C4-2B (cell line): ENCODE results near the gene UBA52.
"Not testable (repeated sequence)": the region's sequence is repeated elsewhere in the genome, so short reads cannot be mapped to it uniquely, and the experiment has no call there.

ENCODE experiments used
- H3K27ac ChIP-seq: fragments of 450-650 bp; 2 replicates; pipeline ENCODE4 v1.5.1; 2017
- ZFX ChIP-seq: fragments of 450-650 bp; IDR thresholded peaks from 2 replicates; pipeline ENCODE4 v1.6.1; 2017
- TF ChIP-seq, protein P1 (sequence below): fragments of 450-650 bp; conservative IDR thresholded peaks from 2 replicates; pipeline ENCODE4 v1.5.1; 2017; ENCODE audit warnings: mild to moderate bottlenecking

The UBA52 gene

DNA sequence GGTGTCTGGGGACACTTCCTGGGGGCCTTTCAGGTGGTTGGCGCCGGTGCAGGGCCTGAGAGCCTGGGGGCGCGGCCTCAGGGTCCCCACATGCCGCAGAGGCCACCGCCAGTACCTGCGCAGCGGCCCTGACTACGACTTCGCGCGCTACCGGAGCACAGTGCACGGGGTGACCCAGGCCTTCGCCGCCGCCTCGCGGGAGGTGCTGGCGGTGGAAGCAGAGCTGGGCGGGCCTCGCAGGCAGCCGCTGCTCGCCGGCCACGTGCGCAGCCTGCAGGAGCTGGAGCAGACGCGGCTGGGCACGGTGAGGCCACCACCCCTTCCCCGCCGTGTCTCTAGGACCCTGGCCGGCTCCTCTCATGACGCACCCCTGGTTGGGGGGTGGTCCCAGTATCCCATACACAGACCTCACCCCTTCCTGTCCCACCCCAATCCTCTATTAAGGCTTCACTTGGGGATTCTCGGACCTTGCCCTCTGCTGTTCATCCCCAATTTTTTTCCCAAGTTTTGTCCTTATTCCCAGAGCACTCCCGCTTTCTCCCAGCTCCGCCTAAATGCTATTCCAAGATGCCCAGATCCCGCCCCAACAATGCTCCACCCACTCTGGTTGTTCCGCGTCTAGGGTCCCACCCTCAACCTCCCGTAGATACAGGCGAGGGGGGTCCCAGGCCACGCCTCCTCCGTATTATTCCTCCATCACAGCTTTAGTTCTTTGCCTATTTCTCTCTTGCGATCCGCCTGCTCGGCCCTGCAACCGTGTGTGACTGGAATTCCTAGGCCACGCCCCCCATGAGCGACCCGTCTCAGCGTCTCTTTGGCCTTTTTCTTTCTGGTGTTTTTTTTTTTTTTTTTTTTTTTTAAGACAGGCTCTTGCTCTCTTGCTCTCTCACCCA lies 18.0 kb downstream of the UBA52 start:
- H3K27ac ChIP-seq = peak overlapping the region; percentile 93
- TF ChIP-seq ZFX = peak; percentile 66; the same call in 1 of the 2 replicates
- TF ChIP-seq, protein P1, sequence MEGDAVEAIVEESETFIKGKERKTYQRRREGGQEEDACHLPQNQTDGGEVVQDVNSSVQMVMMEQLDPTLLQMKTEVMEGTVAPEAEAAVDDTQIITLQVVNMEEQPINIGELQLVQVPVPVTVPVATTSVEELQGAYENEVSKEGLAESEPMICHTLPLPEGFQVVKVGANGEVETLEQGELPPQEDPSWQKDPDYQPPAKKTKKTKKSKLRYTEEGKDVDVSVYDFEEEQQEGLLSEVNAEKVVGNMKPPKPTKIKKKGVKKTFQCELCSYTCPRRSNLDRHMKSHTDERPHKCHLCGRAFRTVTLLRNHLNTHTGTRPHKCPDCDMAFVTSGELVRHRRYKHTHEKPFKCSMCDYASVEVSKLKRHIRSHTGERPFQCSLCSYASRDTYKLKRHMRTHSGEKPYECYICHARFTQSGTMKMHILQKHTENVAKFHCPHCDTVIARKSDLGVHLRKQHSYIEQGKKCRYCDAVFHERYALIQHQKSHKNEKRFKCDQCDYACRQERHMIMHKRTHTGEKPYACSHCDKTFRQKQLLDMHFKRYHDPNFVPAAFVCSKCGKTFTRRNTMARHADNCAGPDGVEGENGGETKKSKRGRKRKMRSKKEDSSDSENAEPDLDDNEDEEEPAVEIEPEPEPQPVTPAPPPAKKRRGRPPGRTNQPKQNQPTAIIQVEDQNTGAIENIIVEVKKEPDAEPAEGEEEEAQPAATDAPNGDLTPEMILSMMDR = no peak

DNA sequence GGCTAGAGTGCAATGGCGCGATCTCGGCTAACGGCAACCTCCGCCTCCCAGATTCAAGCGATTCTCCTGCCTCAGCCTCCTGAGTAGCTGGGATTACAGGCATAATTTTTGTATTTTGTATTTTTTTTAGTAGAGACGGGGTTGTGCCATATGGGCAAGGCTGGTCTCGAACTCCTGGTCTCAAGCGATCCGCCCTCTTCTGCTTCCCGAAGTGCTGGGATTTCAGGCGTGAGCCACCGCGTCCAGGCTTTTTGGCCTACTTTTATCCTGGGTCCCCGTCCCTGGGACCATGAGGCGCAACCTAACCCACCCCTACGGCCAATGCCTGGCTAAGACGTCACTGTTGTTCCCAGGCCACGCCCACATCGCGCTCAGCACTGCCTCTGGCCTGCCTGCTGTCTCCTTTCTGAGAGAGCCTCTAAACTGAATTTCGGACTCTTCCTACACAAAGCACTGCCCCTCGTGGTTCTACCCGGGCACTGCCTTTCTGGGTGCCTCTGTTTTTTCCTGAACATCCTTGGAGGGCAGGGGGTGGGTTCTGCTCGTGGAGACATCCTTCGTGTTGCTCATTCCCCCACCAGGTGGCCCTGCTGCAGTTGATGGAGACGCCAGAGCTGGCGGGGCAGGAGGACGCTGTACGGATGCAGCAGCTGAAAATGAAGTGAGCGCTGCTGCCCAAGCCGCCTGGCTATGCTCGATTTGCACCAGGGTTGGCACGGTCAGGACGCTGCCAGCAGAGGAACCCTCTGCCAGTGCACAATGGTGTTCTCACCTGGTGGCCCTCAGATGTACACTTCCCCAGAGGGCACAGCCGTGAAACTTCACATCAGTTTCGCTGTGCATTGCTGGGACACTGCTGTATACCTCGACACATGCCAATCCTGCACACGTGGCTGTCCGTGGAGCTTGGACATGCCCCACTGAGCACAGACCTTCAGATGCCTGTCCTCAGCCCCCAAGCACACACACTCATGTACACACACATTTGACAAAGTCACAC lies 18.9 kb downstream of the UBA52 start:
- no peak for TF ChIP-seq ZFX
- TF ChIP-seq, protein P1 = peak; percentile 56
- peak overlapping the region; percentile 93 for H3K27ac ChIP-seq

DNA sequence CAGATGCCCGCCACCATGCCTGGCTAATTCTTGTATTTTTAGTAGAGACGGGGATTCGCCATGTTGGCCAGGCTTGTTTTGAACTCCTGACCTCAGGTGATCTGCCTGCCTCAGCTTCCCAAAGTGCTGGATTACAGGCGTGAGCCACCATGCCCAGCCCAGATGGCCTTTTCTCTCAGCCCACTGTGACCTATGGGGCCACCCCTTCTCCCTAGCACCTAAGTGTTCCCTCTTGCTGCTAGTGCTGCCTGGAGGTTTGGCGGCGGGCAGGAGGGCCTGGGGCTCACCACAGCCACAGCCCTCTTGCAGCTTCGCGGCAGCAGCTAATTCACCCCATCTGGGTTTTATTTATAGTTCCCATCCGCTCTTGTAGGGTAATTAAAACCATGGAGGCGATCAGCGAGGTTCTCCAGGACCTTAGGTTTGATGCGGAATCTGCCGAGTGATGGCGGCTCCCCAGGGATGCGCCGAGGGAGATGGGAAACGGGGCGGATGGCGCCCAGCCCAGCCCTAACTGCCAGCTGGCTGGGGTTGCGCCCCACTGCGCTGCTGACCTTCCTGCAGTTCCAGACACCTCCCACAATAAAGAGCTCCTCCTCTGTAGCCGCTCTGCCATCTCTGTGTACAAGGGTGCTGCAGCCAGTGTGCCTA lies 20.2 kb downstream of the UBA52 start:
- no peak overlapping the region for H3K27ac ChIP-seq
- no peak for TF ChIP-seq ZFX
- TF ChIP-seq, protein P1 = no peak

DNA sequence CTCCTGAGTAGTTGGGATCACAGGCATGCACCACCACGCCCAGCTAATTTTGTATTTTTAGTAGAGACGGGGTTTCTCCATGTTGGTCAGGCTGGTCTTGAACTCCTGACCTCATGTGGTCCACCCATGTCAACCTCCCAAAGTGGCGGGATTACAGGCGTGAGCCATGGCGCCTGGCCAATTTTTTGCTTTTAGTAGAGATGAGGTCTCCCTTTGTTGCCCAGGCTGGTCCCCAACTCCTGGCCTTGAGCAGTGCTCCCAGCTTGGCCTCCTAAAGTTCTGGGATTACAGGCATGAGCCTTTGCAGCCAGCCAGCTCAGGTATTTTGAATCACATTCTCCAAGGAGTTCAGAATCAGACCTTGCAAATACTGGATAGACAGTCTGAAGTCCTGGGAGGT lies 21.1 kb downstream of the UBA52 start:
- H3K27ac ChIP-seq = not testable (repeated sequence)

DNA sequence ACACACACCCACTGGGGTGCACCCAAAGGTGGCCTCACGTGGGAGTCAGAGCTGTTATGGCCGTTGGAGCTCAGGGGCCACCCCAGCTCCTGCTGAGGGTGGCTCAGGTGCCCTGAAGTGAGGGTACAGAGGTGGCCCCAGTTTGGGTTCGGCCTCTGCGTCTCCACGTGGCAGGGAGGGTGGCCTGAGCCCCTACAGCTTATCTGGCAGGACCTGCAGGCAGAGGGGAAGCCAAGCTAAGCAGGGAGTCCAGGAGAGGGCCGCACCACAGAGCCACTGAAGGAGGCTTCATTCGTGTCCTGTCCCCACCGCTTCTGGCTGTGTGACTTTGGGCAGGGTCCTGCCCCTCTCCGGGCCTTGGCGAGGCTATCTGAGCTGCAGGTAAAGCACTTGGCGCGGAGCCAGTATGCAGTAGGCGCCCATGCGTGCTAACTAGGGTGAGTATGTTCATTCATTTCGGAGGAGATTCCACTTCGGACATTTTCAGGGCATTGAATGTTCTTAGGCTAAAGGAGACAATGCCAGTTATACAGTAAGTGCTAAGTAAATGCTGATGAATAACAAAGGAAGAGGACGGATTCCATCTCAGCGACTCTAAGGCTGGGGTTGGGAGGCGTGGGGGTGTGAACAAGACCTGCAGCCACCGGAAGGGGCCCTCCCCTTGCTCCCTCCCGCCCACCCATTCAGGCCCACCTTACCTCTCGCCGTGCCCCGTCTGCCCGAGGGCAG lies 21.9 kb downstream of the UBA52 start:
- peak overlapping the region; percentile 52 for H3K27ac ChIP-seq
- no peak for TF ChIP-seq ZFX
- TF ChIP-seq, protein P1 = no peak

DNA sequence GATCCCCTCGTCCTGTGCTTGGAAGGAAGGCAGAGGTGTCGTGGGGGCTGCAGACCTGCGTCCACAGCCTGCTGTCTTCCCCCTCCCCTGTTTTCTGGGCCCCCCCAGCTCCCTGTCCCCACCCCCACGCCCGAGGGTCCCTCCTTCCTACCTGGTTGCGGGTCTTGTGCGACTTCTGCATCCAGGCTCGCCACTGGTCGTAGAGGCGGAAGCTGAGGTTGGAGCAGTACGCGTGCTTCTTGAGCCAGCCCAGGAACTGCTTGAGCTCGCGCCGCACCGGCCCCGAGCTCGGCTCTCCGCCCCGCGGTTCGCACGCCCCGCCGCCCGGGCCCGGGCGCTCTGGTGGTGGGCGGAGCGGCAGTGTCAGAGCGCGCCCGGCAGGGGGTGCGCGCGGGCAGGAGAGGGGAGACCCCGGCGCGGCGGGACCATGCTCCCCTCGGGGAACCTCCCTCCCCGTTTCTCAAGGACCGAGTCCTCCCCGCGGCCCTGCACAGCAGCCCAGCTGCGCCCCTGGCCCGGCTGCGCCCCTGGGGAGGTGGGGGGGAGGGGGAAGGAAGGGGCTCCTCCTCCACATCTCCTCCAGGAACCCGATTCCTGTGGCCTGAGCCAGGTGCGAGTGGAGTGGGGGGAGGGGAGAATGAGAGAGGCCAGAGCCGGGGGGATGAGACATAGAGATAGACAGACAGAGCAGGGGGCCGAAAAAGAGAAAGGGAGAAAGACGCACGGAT lies 22.6 kb downstream of the UBA52 start:
- TF ChIP-seq, protein P1 = peak; percentile 97
- TF ChIP-seq ZFX = no peak
- H3K27ac ChIP-seq = peak overlapping the region; percentile 52
